ENCODE measurements around the gene RPS21. TPM values are rescaled to one million over a fixed set of nuclear protein-coding genes. Genes with fewer than 3 reads are reported as not detected.
A peak's percentile ranks its signal among the peaks of the same experiment; 100 is the strongest.

RPS21 gene
- total and polyA plus RNA-seq, 2 of the 13 experiments (the other 11 are each of a cell fraction or from before 2014, with no cell fraction given) = 2,647 to 11,063 TPM

DNA sequence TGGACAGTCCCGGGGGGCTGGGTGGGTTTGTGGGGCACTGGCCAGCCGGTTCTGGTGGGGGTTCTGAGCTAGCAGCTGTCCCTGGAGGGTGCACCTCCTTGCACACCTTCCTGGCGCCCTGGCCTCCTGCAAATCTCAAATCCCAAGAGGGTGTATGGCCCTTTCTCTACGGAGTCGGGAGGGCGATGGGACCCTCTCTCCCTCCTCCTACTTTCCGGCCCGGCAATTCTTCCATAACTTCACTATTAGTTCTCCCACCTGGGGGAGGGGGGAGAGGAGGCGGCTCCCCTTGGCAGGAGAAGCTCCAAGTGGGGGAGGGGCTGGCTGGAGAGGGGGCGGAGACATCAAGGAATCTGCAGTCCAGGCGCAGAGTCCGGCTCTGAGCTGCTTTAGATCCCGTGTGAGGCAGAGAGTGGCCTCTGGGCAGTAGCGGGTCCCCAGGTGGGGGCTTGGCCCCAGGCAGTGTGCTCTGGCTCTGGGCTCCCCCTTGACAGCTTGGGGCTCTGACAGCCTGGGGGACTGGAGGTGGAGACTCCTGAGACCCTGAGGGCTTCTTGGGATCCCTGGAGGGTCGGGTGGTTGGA is 18.4 kb upstream of the RPS21 start (continued):
- TF ChIP-seq CEBPZ (IDR thresholded peaks at IDR 0.05; ENCODE audit: low read length) (no peak), ZNF30 (CRISPR knock-in tag; IDR thresholded peaks at IDR 0.05) (peak; percentile 86; the same call in 1 of the 2 replicates), ZBTB20 (CRISPR knock-in tag; IDR thresholded peaks at IDR 0.05; ENCODE audit: borderline replicate concordance, low read depth) (peak; percentile 30; the same call in 1 of the 2 replicates), RFXANK (CRISPR knock-in tag; IDR thresholded peaks at IDR 0.05) (no peak), RAD51 (IDR thresholded peaks at IDR 0.05; ENCODE audit: borderline replicate concordance) (no peak), MXD4 (CRISPR knock-in tag; IDR thresholded peaks at IDR 0.05) (no peak), ARNTL (CRISPR knock-in tag; IDR thresholded peaks at IDR 0.05) (peak; percentile 86; the same call in 1 of the 2 replicates), ISX (CRISPR knock-in tag; conservative IDR thresholded peaks at IDR 0.05) (no peak), ZNF484 (CRISPR knock-in tag; IDR thresholded peaks at IDR 0.05; ENCODE audit: borderline replicate concordance, low read depth) (no peak), TRIM22 (IDR thresholded peaks at IDR 0.05) (no peak), ZNF605 (CRISPR knock-in tag; IDR thresholded peaks at IDR 0.05) (no peak), ZBTB43 (CRISPR knock-in tag; conservative IDR thresholded peaks at IDR 0.05) (0 out of 2 replicates have a peak, but pooled peaks have one; percentile 42)
- TF ChIP-seq, protein P1, sequence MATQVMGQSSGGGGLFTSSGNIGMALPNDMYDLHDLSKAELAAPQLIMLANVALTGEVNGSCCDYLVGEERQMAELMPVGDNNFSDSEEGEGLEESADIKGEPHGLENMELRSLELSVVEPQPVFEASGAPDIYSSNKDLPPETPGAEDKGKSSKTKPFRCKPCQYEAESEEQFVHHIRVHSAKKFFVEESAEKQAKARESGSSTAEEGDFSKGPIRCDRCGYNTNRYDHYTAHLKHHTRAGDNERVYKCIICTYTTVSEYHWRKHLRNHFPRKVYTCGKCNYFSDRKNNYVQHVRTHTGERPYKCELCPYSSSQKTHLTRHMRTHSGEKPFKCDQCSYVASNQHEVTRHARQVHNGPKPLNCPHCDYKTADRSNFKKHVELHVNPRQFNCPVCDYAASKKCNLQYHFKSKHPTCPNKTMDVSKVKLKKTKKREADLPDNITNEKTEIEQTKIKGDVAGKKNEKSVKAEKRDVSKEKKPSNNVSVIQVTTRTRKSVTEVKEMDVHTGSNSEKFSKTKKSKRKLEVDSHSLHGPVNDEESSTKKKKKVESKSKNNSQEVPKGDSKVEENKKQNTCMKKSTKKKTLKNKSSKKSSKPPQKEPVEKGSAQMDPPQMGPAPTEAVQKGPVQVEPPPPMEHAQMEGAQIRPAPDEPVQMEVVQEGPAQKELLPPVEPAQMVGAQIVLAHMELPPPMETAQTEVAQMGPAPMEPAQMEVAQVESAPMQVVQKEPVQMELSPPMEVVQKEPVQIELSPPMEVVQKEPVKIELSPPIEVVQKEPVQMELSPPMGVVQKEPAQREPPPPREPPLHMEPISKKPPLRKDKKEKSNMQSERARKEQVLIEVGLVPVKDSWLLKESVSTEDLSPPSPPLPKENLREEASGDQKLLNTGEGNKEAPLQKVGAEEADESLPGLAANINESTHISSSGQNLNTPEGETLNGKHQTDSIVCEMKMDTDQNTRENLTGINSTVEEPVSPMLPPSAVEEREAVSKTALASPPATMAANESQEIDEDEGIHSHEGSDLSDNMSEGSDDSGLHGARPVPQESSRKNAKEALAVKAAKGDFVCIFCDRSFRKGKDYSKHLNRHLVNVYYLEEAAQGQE (IDR thresholded peaks at IDR 0.05; ENCODE audit: borderline replicate concordance in 1 of 2, low read depth in 1 of 2, low read length in 2 of 2) = no peak; a peak in 2 of 4 replicates
- TF ChIP-seq, protein P2, sequence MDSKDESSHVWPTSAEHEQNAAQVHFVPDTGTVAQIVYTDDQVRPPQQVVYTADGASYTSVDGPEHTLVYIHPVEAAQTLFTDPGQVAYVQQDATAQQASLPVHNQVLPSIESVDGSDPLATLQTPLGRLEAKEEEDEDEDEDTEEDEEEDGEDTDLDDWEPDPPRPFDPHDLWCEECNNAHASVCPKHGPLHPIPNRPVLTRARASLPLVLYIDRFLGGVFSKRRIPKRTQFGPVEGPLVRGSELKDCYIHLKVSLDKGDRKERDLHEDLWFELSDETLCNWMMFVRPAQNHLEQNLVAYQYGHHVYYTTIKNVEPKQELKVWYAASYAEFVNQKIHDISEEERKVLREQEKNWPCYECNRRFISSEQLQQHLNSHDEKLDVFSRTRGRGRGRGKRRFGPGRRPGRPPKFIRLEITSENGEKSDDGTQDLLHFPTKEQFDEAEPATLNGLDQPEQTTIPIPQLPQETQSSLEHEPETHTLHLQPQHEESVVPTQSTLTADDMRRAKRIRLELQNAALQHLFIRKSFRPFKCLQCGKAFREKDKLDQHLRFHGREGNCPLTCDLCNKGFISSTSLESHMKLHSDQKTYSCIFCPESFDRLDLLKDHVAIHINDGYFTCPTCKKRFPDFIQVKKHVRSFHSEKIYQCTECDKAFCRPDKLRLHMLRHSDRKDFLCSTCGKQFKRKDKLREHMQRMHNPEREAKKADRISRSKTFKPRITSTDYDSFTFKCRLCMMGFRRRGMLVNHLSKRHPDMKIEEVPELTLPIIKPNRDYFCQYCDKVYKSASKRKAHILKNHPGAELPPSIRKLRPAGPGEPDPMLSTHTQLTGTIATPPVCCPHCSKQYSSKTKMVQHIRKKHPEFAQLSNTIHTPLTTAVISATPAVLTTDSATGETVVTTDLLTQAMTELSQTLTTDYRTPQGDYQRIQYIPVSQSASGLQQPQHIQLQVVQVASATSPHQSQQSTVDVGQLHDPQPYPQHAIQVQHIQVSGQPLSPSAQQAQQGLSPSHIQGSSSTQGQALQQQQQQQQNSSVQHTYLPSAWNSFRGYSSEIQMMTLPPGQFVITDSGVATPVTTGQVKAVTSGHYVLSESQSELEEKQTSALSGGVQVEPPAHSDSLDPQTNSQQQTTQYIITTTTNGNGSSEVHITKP (CRISPR knock-in tag; IDR thresholded peaks at IDR 0.05; ENCODE audit: low read depth) = no peak

All from HepG2 (cell line).